ENCODE results near the gene SYT15.

GRCh38 chr10:46541735-46542566 is 37.0 kb upstream of the SYT15 start:
- TF ChIP-seq CTCF (IDR thresholded peaks at IDR 0.05): no peak
- no peak for TF ChIP-seq POLR2A (IDR thresholded peaks at IDR 0.05)
